WERI-Rb-1 (cell line): Measurements from ENCODE around the gene EXOC6.

Source experiments
- DNase-seq: peaks from one replicate; pipeline ENCODE4 v3.0.0-alpha.2; 2020
- H3K27ac ChIP-seq: fragments of 250-450 bp; sonication (Bioruptor Pico); 2 replicates; pipeline ENCODE4 v1.5.1; 2020; ENCODE audit warnings: mild to moderate bottlenecking, moderate library complexity
- H3K27me3 ChIP-seq: fragments of 250-450 bp; sonication (Bioruptor Pico); 2 replicates; pipeline ENCODE4 v1.5.1; 2021; ENCODE audit warnings: mild to moderate bottlenecking, low read depth, moderate library complexity; ENCODE audit not compliant: insufficient read depth, severe bottlenecking
- H3K36me3 ChIP-seq: fragments of 250-450 bp; sonication (Bioruptor Pico); 2 replicates; pipeline ENCODE4 v1.5.1; 2020; ENCODE audit warnings: mild to moderate bottlenecking, moderate library complexity
- H3K4me3 ChIP-seq: 2 replicates; pipeline ENCODE4 v1.5.1; 2011; ENCODE audit warnings: low read depth, mild to moderate bottlenecking, control low read depth, low read length
- H3K9me3 ChIP-seq: fragments of 250-450 bp; sonication (Bioruptor Pico); 2 replicates; pipeline ENCODE4 v1.5.1; 2021; ENCODE audit warnings: mild to moderate bottlenecking, moderate library complexity; ENCODE audit not compliant: severe bottlenecking
- CTCF ChIP-seq: IDR thresholded peaks from 2 replicates; pipeline ENCODE4 v1.5.1; 2011; ENCODE audit warnings: low read depth, mild to moderate bottlenecking, control low read depth, inconsistent platforms, low read length

Gene EXOC6

GRCh38 chr10:93058139-93058538 lies 209.8 kb downstream of the EXOC6 start:
- no peak for TF ChIP-seq CTCF
- Histone ChIP-seq H3K4me3 (no peak overlapping the region), H3K27ac (no peak overlapping the region), H3K27me3 (peaks cover 3% of the 10 kb centered on the region), H3K9me3 (no peaks in the 10 kb centered on the region), H3K36me3 (peaks cover 8% of the 10 kb centered on the region; the same call in 1 of the 2 replicates)
- DNase-seq: no peak

GRCh38 chr10:93059975-93060886 lies 211.9 kb downstream of the EXOC6 start, which contains the start of gene CYP26C1:
CYP26C1 (plus strand) TSS chr10:93060798; CDS start chr10:93061264, 466 bp downstream.
- H3K4me3 ChIP-seq: no peak within 1 kb of the TSS
- no peaks in the 10 kb centered on the region for H3K9me3 ChIP-seq
- peaks cover 8% of the 10 kb centered on the region; the same call in 1 of the 2 replicates for H3K36me3 ChIP-seq
- no peak for TF ChIP-seq CTCF
- H3K27ac ChIP-seq: no peak within 1 kb of the TSS
- no peak for DNase-seq
- H3K27me3 ChIP-seq: no peaks in the 10 kb centered on the region

GRCh38 chr10:93060887-93061593 lies 212.7 kb downstream of the EXOC6 start:
- TF ChIP-seq CTCF: no peak
- Histone ChIP-seq H3K36me3 (peaks cover 8% of the 10 kb centered on the region; the same call in 1 of the 2 replicates), H3K9me3 (no peaks in the 10 kb centered on the region), H3K27me3 (no peaks in the 10 kb centered on the region), H3K27ac (no peak overlapping the region), H3K4me3 (no peak overlapping the region)
- no peak for DNase-seq

- Histone ChIP-seq H3K9me3 (no peaks in the 10 kb centered on the region), H3K4me3 (no peak overlapping the region), H3K27ac (no peak overlapping the region), H3K27me3 (no peaks in the 10 kb centered on the region), H3K36me3 (peaks cover 8% of the 10 kb centered on the region; the same call in 1 of the 2 replicates)
- DNase-seq: no peak
- no peak for TF ChIP-seq CTCF
Measured at GRCh38 chr10:93061594-93062513, 213.5 kb downstream of the EXOC6 start.

GRCh38 chr10:93062514-93063143 lies 214.3 kb downstream of the EXOC6 start:
- H3K9me3 ChIP-seq: no peaks in the 10 kb centered on the region
- no peak overlapping the region for H3K27ac ChIP-seq
- H3K36me3 ChIP-seq: peaks cover 8% of the 10 kb centered on the region; the same call in 1 of the 2 replicates
- H3K4me3 ChIP-seq: no peak overlapping the region
- DNase-seq: no peak
- TF ChIP-seq CTCF: no peak
- H3K27me3 ChIP-seq: peaks cover 6% of the 10 kb centered on the region
